H1 (cell line): ENCODE results near the gene STK16. TPM values are rescaled to one million over a fixed set of nuclear protein-coding genes. Genes with fewer than 3 reads are reported as not detected.

Experiments used
- CTCF ChIA-PET: fragments of 300-600 bp; sonication (Branson Sonifier 250); formaldehyde crosslinking; loops from one replicate; lab custom pipeline; 2021; ENCODE audit not compliant: partially characterized antibody; lab: Charles Lee
- POLR2A ChIA-PET: fragments of 300-600 bp; sonication (Branson Sonifier 250); formaldehyde crosslinking; loops from one replicate; lab custom pipeline; 2021; ENCODE audit warnings: inconsistent platforms; ENCODE audit not compliant: partially characterized antibody; lab: Charles Lee
- DNase-seq, 2 experiments: peaks; one replicate each; pipeline versions ENCODE4 v3.0.0 to v3.0.0-alpha.2; 2010 to 2022; ENCODE audit warnings: low spot score in 2 of 2, low read depth in 1 of 2, mixed read lengths in 1 of 2
- FAIRE-seq: peaks from 2 replicates; lab custom pipeline; 2011; peaks lifted over from hg19 to GRCh38; lab: Jason Lieb, UNC
- H2AFZ ChIP-seq: 2 replicates; pipeline ENCODE4 v1.8.1; 2012; ENCODE audit warnings: low read length, inconsistent platforms
- H2AK5ac ChIP-seq: 2 replicates; pipeline ENCODE4 v1.6.1; 2013; ENCODE audit warnings: low read depth, low read length
- H2BK120ac ChIP-seq: replicated peaks from 2 replicates; pipeline ENCODE3; 2013; ENCODE audit warnings: low read depth, low read length, inconsistent platforms
- H2BK12ac ChIP-seq: 2 replicates; pipeline ENCODE4 v1.6.1; 2013; ENCODE audit warnings: low read depth, low read length
- H2BK15ac ChIP-seq: 2 replicates; pipeline ENCODE4 v1.6.1; 2013; ENCODE audit warnings: low read length
- H2BK20ac ChIP-seq: 2 replicates; pipeline ENCODE4 v1.6.1; 2013; ENCODE audit warnings: low read length
- H2BK5ac ChIP-seq: 2 replicates; pipeline ENCODE4 v1.6.1; 2013; ENCODE audit warnings: low read depth, low read length
- H3K14ac ChIP-seq: 2 replicates; pipeline ENCODE4 v1.6.1; 2013; ENCODE audit warnings: inconsistent platforms; ENCODE audit not compliant: insufficient read length
- H3K18ac ChIP-seq: 2 replicates; pipeline ENCODE4 v1.6.1; 2013; ENCODE audit warnings: low read length; ENCODE audit errors: extremely low read depth
- H3K23ac ChIP-seq: 2 replicates; pipeline ENCODE4 v1.6.1; 2013; ENCODE audit warnings: inconsistent platforms; ENCODE audit not compliant: insufficient read length
- H3K23me2 ChIP-seq: 2 replicates; pipeline ENCODE4 v1.6.1; 2013; ENCODE audit warnings: low read depth, low read length
- H3K27ac ChIP-seq: 2 replicates; pipeline ENCODE4 v1.6.1; 2011; ENCODE audit warnings: low read depth, low read length, inconsistent platforms
- H3K27me3 ChIP-seq, 4 experiments: replicated peaks in 1 of 4; 1 replicate in 1 of 4; 2 replicates in 3 of 4; pipeline versions ENCODE4 v1.6.1 to v1.8.1; 2011 to 2013; ENCODE audit warnings: low read length in 3 of 4, mild to moderate bottlenecking in 3 of 4, inconsistent platforms in 2 of 4, mixed read lengths in 2 of 4, moderate library complexity in 1 of 4; ENCODE audit not compliant: control insufficient read depth in 3 of 4, insufficient read depth in 3 of 4; ENCODE audit errors: extremely low read depth in 1 of 4
- H3K36me3 ChIP-seq, 4 experiments: 2 replicates each; pipeline versions ENCODE4 v1.6.1 to v1.8.1; 2011 to 2013; ENCODE audit warnings: mild to moderate bottlenecking in 4 of 4, low read length in 3 of 4, moderate library complexity in 2 of 4, control low read depth in 1 of 4, inconsistent platforms in 1 of 4; ENCODE audit not compliant: insufficient read depth in 4 of 4, control insufficient read depth in 2 of 4
- H3K4ac ChIP-seq: replicated peaks from 2 replicates; pipeline ENCODE3; 2013; ENCODE audit warnings: low read length, low read depth, mixed read lengths, inconsistent platforms; ENCODE audit not compliant: insufficient read length
- H3K4me1 ChIP-seq, 4 experiments: replicated peaks in 1 of 4; 1 replicate in 1 of 4; 2 replicates in 3 of 4; pipeline versions ENCODE4 v1.6.1 to v1.8.1; 2011 to 2013; ENCODE audit warnings: low read length in 3 of 4, inconsistent platforms in 2 of 4, mixed read lengths in 1 of 4; ENCODE audit not compliant: insufficient read depth in 4 of 4, control insufficient read depth in 3 of 4
- H3K4me2 ChIP-seq, 2 experiments: 2 replicates each; pipeline versions ENCODE4 v1.6.1 to v1.8.1; 2011 to 2013; ENCODE audit warnings: low read depth in 2 of 2, low read length in 2 of 2, control low read depth in 1 of 2, inconsistent platforms in 1 of 2, mild to moderate bottlenecking in 1 of 2; ENCODE audit not compliant: insufficient read depth in 1 of 2
- H3K4me3 ChIP-seq, 4 experiments: fragments of 200-600, 300-600 bp in 1 of 4; sonication (generic), shearing (Covaris generic), sonication (Bioruptor Twin) in 1 of 4; 2 replicates each; pipeline versions ENCODE4 v1.5.1 to v1.8.1; 2011 to 2016; ENCODE audit warnings: low read length in 4 of 4, low read depth in 3 of 4, control low read depth in 2 of 4, inconsistent platforms in 2 of 4, mild to moderate bottlenecking in 2 of 4, mixed read lengths in 1 of 4, moderate library complexity in 1 of 4; ENCODE audit not compliant: insufficient read depth in 2 of 4; ENCODE audit errors: extremely low read depth in 1 of 4
- H3K56ac ChIP-seq: replicated peaks from 2 replicates; pipeline ENCODE3; 2013; ENCODE audit warnings: low read depth, mild to moderate bottlenecking, mixed read lengths, low read length, inconsistent platforms; ENCODE audit not compliant: insufficient read length
- H3K79me1 ChIP-seq: 2 replicates; pipeline ENCODE4 v1.6.1; 2013; ENCODE audit warnings: low read depth, low read length, control low read depth
- H3K79me2 ChIP-seq, 2 experiments: 2 replicates each; pipeline versions ENCODE4 v1.6.1 to v1.8.1; 2012 to 2013; ENCODE audit warnings: low read length in 2 of 2, mild to moderate bottlenecking in 2 of 2, inconsistent platforms in 1 of 2; ENCODE audit not compliant: insufficient read depth in 2 of 2, control insufficient read depth in 1 of 2
- H3K9ac ChIP-seq, 4 experiments: replicated peaks in 1 of 4; 1 replicate in 1 of 4; 2 replicates in 3 of 4; pipeline versions ENCODE4 v1.6.1 to v1.8.1; 2011 to 2013; ENCODE audit warnings: low read depth in 3 of 4, low read length in 3 of 4, control low read depth in 2 of 4, mild to moderate bottlenecking in 2 of 4, moderate library complexity in 2 of 4, inconsistent platforms in 1 of 4; ENCODE audit errors: extremely low read depth in 1 of 4
- H3K9me3 ChIP-seq, 2 experiments: 2 replicates each; pipeline versions ENCODE4 v1.6.1 to v1.8.1; 2012 to 2013; ENCODE audit warnings: mild to moderate bottlenecking in 2 of 2, moderate library complexity in 2 of 2, control low read depth in 1 of 2, inconsistent platforms in 1 of 2, low read depth in 1 of 2, low read length in 1 of 2, mixed read lengths in 1 of 2; ENCODE audit not compliant: insufficient read depth in 2 of 2
- H4K20me1 ChIP-seq, 2 experiments: replicated peaks in 1 of 2; 2 replicates each; pipeline versions ENCODE3 to v1.8.1; 2011 to 2013; ENCODE audit warnings: inconsistent platforms in 2 of 2, low read length in 2 of 2, mild to moderate bottlenecking in 1 of 2; ENCODE audit not compliant: insufficient read depth in 2 of 2, control insufficient read depth in 1 of 2
- H4K5ac ChIP-seq: 2 replicates; pipeline ENCODE4 v1.6.1; 2013; ENCODE audit warnings: low read length, low read depth, mixed read lengths, inconsistent platforms; ENCODE audit not compliant: insufficient read length
- H4K8ac ChIP-seq: 2 replicates; pipeline ENCODE4 v1.8.0; 2013; ENCODE audit warnings: mild to moderate bottlenecking, moderate library complexity, low read length, inconsistent platforms; ENCODE audit not compliant: insufficient read depth; ENCODE audit errors: extremely low read depth
- H4K91ac ChIP-seq: replicated peaks from 2 replicates; pipeline ENCODE3; 2013; ENCODE audit warnings: low read length, mixed read lengths, inconsistent platforms; ENCODE audit not compliant: insufficient read length
- PHF8 ChIP-seq: fragments of 200-600 bp; sonication (generic); conservative IDR thresholded peaks from 2 replicates; pipeline ENCODE4 v1.7.1; 2012; ENCODE audit warnings: low read depth, mild to moderate bottlenecking, inconsistent platforms, low read length, moderate library complexity
- TAF1 ChIP-seq: IDR thresholded peaks from 2 replicates; pipeline ENCODE4 v1.6.1; 2011; ENCODE audit warnings: mild to moderate bottlenecking, low read depth, low read length
- WGBS, 2 experiments: shearing (Covaris generic) in 1 of 2; methylation state at CpG; one replicate each; pipeline versions ENCODE4 v1.1.6 to v1.1.7; 2013 to 2015; ENCODE audit warnings: low lambda C conversion rate in 2 of 2, mixed read lengths in 2 of 2, inconsistent platforms in 1 of 2, low coverage in 1 of 2, missing lambda C conversion rate in 1 of 2; ENCODE audit not compliant: insufficient replicate concordance in 2 of 2, insufficient coverage in 1 of 2, insufficient read length in 1 of 2; ENCODE audit errors: extremely low coverage in 1 of 2, missing lambda C conversion rate in 1 of 2; 5-methylcytosine and 5-hydroxymethylcytosine counted together
- polyA plus RNA-seq, 7 experiments: library from polyadenylated mRNA; depleted of rRNA in 3 of 7; stranded (reverse) in 5 of 7; unstranded in 2 of 7; fragments of >200 nt in 5 of 7; fragments of 200-250 nt in 2 of 7; gene quantifications; 1 replicate in 5 of 7; 2 replicates in 1 of 7; 4 replicates in 1 of 7; pipeline versions ENCODE4 v1.2.1 to v1.2.3, GENCODE V29; 2011 to 2013; ENCODE audit warnings: missing spikeins in 2 of 7, mixed read lengths in 2 of 7
- total RNA-seq: library from RNA; stranded (reverse); fragmentation: NEBNext Ultra II Directional; extraction: Animal tissue kit (Norgen Biotek cat#: 25700); gene quantifications from 2 replicates; pipeline ENCODE4 v1.2.1, GENCODE V29; 2021

STK16 gene
- total and polyA plus RNA-seq, 2 of the 8 experiments (the other 6 are each of a cell fraction or from before 2014, with no cell fraction given) = 21.3 to 51.4 TPM

DNA sequence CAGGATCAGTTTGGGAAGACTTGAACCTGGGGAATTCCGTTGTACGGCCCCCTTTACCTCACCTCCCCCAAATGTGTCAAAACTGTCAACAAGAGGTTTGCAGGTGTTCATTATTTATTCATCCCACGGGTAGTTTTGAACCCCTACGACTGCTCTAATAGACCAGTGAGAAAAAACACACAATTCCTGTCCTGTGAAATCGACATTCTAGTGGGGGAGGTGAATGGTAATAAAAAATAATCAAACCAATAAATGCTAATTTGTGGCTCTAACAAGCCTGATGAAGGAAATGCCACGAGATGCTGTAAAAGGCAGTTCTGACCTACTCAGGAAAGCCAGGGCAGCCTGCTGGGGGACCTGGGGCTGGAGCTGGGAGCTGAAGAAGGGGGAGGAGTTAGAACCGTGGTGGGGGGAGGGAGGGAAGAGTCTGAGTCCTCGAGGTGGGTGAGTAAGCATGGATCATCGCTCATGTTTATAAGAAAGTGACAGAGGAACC, 33.4 kb downstream of the STK16 start:
- no peak overlapping the region for H2BK12ac ChIP-seq
- POLR2A ChIA-PET = interaction anchor here (0.7 to 4.5 kb wide), 13 partner anchors 12 to 103 kb away, joined by 3 to 33 read pairs (median 4); partner anchors contain the start of genes ABCB6, ATG9A, GLB1L and PTPRN
- peak overlapping the region; percentile 73 to 87 for H3K4me2 ChIP-seq
- H2BK5ac ChIP-seq = peak overlapping the region; percentile 66; the same call in 1 of the 2 replicates
- peaks cover 8% of the 10 kb centered on the region; the same call in 1 of the 2 replicates for H3K23me2 ChIP-seq
- no peak overlapping the region for H2BK120ac ChIP-seq
- no peak overlapping the region for H4K91ac ChIP-seq
- no peak for DNase-seq
- H3K56ac ChIP-seq = no peak overlapping the region
- peak overlapping the region; percentile 19; the same call in 1 of the 2 replicates for H2BK15ac ChIP-seq
- H3K14ac ChIP-seq = no peak overlapping the region
- peaks cover 9 to 23% (median 14%) of the 10 kb centered on the region in 4 experiments for H3K4me1 ChIP-seq
- no peak overlapping the region; the same call in 1 of the 2 replicates for H4K8ac ChIP-seq
- H3K23ac ChIP-seq = no peak overlapping the region
- H3K27ac ChIP-seq = peak overlapping the region; percentile 66; the same call in 1 of the 2 replicates
- no peak overlapping the region for H2AFZ ChIP-seq
- WGBS, 2 experiments = 36% methylated on average over 9 of the region's 9 CpGs; no CpG with 5 or more reads in 1 of the 2 experiments
- H3K4ac ChIP-seq = no peak overlapping the region
- H3K36me3 ChIP-seq = peaks cover 0 to 4% (median under 1%) of the 10 kb centered on the region in 4 experiments; a peak in 2 of 8 replicates
- peak overlapping the region; percentile 87; the same call in 1 of the 2 replicates for H3K18ac ChIP-seq
- H2BK20ac ChIP-seq = no peak overlapping the region
- no peaks in the 10 kb centered on the region for H3K9me3 ChIP-seq
- TF ChIP-seq TAF1 (no peak), PHF8 (peak; percentile 35; the same call in 1 of the 2 replicates)
- TF ChIP-seq, all 59 proteins: peak for 1
- CTCF ChIA-PET = interaction anchor here (0.6 to 12.1 kb wide), 24 partner anchors 12 to 1522 kb away, joined by 3 to 220 read pairs (median 4); partner anchors contain the start of genes ABCB6, GLB1L, STK16 and TUBA4A
- Histone ChIP-seq H3K9ac (peak overlapping the region in 3 of 4 experiments; percentile 38 to 49 (median 41); a peak in 3 of 7 replicates), H3K4me3 (peak overlapping the region; percentile 45 to 75 (median 52)), H3K79me2 (no peaks in the 10 kb centered on the region), H2AK5ac (no peak overlapping the region; the same call in 1 of the 2 replicates), H3K79me1 (no peaks in the 10 kb centered on the region; the same call in 1 of the 2 replicates), H4K20me1 (no peaks in the 10 kb centered on the region), H3K27me3 (no peaks in the 10 kb centered on the region; a peak in 1 of 7 replicates), H4K5ac (peak overlapping the region; percentile 41)
- FAIRE-seq = peak; percentile 24
